ENCODE measurements around the gene SLC25A21. TPM values are rescaled to one million over a fixed set of nuclear protein-coding genes. Genes with fewer than 3 reads are reported as not detected.
"Not testable (repeated sequence)": the region's sequence is repeated elsewhere in the genome, so short reads cannot be mapped to it uniquely, and the experiment has no call there.

Gene SLC25A21
- total RNA-seq: not detected

DNA sequence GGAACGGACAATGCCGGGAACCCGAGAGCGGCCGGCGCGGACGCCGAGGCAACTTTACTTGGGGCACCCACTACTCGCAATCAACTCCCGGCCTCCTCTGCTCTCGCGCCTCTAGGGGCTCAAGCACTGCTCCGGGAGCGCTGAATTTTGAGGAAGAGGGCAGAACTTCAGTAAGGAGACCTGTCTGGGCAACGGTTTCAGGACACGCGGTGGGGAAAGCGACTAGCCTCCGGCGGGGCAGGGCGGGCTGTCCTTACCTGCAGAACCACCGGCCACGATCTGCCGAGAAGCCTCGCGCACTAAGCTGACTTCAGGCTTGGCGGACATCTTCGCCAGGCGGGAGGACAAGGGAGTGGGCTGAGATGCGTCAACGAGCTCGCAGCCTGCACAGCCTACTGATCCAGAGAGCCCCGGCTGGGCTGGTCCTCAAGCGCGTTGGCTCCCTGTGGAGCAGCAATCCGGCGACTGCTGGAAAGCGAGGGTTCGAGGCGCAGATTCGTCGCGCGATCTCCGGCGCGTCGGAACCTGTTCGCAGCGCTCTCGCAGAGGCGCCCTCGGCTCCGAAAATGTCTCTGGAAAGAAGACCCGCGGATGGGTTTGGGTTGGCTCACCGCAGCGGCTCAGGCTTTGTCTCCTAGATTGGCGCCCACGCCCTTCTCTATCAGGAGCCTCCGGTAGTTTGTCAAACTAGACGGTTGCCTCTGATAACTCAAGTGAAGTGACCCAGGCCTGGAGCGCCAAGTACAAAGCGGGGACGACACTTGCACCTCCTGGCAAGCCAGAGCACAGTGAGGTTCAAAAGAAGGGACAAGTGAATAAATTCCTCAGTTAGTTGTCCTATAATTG is at the start of gene SLC25A21:
TSS of gene SLC25A21 (minus strand) at position 583 of the 846 bp plus-strand sequence.
- H3K9me3 Mint-ChIP-seq: no peaks in the 10 kb centered on the region
- ATAC-seq (replicated peaks): no peak
- peaks cover 15% of the 10 kb centered on the region for H3K27me3 Mint-ChIP-seq
- no peak within 1 kb of the TSS for H3K27ac Mint-ChIP-seq
- no peaks in the 10 kb centered on the region for H3K4me1 Mint-ChIP-seq
- H3K36me3 Mint-ChIP-seq (ENCODE audit: low read depth): no peaks in the 10 kb centered on the region
- no peak within 1 kb of the TSS for H3K4me3 Mint-ChIP-seq

DNA sequence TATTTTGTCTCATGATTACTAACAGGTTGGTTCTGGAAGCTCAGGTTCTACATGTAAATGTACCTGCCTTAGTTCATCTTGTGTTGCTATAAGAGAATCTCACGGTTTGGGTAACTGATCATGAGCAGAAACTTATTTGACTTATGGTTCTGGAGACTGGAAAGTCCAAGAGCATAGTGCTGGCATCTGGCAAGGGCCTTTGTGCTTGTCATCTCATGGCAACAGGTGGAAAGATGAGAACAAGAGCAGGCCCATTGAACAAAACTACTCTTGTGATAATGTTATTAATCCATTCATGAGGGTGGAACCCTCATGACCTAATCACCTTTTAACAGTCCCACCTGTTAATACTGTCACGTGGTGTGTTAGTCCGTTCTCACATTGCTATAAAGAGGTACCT is 48.7 kb upstream of the SLC25A21 start:
- H3K4me3 Mint-ChIP-seq: no peak overlapping the region

DNA sequence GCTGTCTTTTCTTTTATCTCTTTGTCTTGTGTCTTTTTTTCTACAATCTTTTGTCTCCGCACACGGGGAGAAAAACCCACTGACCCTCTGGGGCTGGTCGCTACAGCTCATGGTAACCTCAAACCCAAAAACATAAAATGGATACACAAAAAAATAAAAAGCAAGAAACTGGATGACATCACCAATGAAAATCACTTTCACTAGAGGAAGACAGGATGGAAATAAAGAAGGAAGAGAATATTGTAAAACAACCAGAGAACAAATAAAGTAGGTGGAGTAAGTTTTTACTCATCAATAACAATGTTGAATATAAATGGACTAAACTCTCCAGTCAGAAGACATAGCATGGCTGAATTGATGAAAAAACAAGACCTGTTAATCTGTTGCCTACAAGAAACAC is 42.9 kb upstream of the SLC25A21 start:
- Mint-ChIP-seq H3K9me3 (peaks cover 7% of the 10 kb centered on the region), H3K4me3 (no peak overlapping the region), H3K27me3 (peaks cover 2% of the 10 kb centered on the region), H3K36me3 (ENCODE audit: low read depth) (no peaks in the 10 kb centered on the region), H3K27ac (no peak overlapping the region), H3K4me1 (no peaks in the 10 kb centered on the region)
- no peak for ATAC-seq (replicated peaks)

More for the DNA sequence above, 48.7 kb upstream of the SLC25A21 start:
- Mint-ChIP-seq H3K9me3 (peaks cover 6% of the 10 kb centered on the region), H3K27me3 (no peaks in the 10 kb centered on the region), H3K27ac (no peak overlapping the region), H3K4me1 (no peaks in the 10 kb centered on the region), H3K36me3 (ENCODE audit: low read depth) (no peaks in the 10 kb centered on the region)
- no peak for ATAC-seq (replicated peaks)

- Mint-ChIP-seq H3K4me3 (no peak overlapping the region), H3K27ac (no peak overlapping the region), H3K27me3 (peaks cover 7% of the 10 kb centered on the region), H3K4me1 (no peaks in the 10 kb centered on the region), H3K9me3 (peaks cover 9% of the 10 kb centered on the region), H3K36me3 (ENCODE audit: low read depth) (no peaks in the 10 kb centered on the region)
- no peak for ATAC-seq (replicated peaks)
Measured at GRCh38 chr14:37213016-37213415, 40.6 kb upstream of the SLC25A21 start.

DNA sequence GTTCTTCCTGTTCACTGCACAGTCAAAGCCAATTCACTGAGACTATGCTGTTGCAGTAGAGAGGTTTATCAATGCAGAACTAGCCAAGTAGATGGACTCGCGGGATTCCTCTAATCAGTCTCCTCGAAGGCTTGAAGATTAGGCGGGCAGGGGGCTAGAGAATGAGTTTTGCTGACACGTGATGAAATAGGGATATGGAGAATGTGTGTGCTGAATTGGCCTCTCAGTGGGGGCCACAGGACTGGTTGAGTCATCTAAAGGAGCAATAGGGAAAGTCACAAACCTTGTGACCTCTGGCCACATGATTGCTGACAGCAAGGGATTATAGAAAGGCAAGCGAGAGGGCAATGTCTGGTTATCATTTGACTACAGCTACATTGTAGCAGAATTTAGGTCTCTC is 38.0 kb upstream of the SLC25A21 start:
- no peaks in the 10 kb centered on the region for H3K36me3 Mint-ChIP-seq (ENCODE audit: low read depth)
- H3K9me3 Mint-ChIP-seq: peaks cover 9% of the 10 kb centered on the region
- H3K4me3 Mint-ChIP-seq: no peak overlapping the region
- ATAC-seq (replicated peaks): no peak
- H3K27ac Mint-ChIP-seq: no peak overlapping the region
- no peaks in the 10 kb centered on the region for H3K4me1 Mint-ChIP-seq
- peaks cover 7% of the 10 kb centered on the region for H3K27me3 Mint-ChIP-seq

- not testable (repeated sequence) for H3K4me1 Mint-ChIP-seq; H3K9me3 Mint-ChIP-seq; H3K36me3 Mint-ChIP-seq (ENCODE audit: low read depth); ATAC-seq (replicated peaks); H3K4me3 Mint-ChIP-seq; H3K27me3 Mint-ChIP-seq; H3K27ac Mint-ChIP-seq
Measured at GRCh38 chr14:37209617-37210016, 37.2 kb upstream of the SLC25A21 start.

DNA sequence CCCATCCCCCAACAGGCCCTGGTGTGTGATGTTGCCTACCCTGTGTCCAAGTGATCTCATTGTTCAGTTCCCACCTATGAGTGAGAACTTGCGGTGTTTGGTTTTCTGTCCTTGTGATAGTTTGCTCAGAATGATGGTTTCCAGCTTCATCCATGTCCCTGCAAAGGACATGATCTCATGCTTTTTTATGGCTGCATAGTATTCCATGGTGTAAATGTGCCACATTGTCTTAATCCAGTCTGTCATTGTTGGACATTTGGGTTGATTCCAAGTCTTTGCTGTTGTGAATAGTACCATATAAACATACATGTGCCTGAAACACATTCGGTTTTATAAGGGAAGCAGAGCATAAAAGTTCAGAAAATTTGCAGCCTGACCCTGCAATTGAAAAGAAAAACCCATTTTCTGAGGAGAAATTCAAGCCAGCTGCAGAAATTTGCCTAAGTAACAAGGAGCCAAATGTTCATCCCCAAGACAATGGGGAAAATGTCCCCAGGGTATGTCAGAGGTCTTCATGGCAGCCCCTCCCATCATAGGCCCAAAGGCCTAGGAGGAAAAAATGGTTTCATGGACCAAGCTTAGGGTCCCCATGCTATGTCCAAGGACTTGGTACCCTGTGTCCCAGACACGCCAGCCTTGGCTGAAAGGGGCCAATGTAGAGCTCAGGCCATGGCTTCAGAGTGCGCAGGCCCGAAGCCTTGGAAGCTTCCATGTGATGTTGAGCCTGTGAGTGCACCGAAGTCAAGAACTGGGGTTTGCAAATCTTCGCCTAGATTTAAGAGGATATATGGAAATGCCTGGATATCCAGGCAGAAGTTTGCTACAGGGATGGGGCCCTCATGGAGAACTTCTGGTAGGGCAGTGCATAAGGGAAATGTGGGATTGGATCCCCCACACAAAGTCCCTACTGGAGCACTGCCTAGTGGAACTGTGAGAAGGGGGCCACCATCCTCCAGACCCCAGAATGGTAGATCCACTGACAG is 33.5 kb upstream of the SLC25A21 start:
- not testable (repeated sequence) for H3K9me3 Mint-ChIP-seq; H3K4me1 Mint-ChIP-seq; H3K27me3 Mint-ChIP-seq; ATAC-seq (replicated peaks); H3K4me3 Mint-ChIP-seq; H3K27ac Mint-ChIP-seq; H3K36me3 Mint-ChIP-seq (ENCODE audit: low read depth)

GRCh38 chr14:37203423-37203822 is 31.0 kb upstream of the SLC25A21 start:
- no peaks in the 10 kb centered on the region for H3K4me1 Mint-ChIP-seq
- H3K4me3 Mint-ChIP-seq: no peak overlapping the region
- no peaks in the 10 kb centered on the region for H3K9me3 Mint-ChIP-seq
- peaks cover 1% of the 10 kb centered on the region for H3K27me3 Mint-ChIP-seq
- H3K36me3 Mint-ChIP-seq (ENCODE audit: low read depth): no peaks in the 10 kb centered on the region
- ATAC-seq (replicated peaks): no peak
- H3K27ac Mint-ChIP-seq: no peak overlapping the region

DNA sequence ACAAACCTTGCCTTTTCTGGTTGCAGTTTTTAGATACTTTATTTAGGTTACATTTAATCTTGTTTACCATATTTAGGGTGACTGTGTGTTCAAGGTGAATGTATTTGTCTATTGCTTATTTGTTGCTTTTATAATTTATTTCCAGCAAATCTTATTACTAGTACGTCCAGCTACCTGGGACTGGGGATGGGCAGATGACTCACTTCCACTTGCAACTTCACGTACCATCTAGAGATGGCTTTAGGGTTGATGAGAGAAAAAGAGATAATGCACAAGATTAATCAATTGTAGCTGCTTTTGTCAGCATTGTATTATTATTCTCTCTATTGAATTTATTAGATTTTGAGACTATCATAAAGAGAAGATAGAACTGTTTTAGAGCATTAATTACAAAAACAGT is 30.4 kb upstream of the SLC25A21 start:
- no peak for ATAC-seq (replicated peaks)
- no peaks in the 10 kb centered on the region for H3K9me3 Mint-ChIP-seq
- no peaks in the 10 kb centered on the region for H3K4me1 Mint-ChIP-seq
- no peaks in the 10 kb centered on the region for H3K36me3 Mint-ChIP-seq (ENCODE audit: low read depth)
- no peak overlapping the region for H3K27ac Mint-ChIP-seq
- H3K27me3 Mint-ChIP-seq: peaks cover 6% of the 10 kb centered on the region
- H3K4me3 Mint-ChIP-seq: no peak overlapping the region

DNA sequence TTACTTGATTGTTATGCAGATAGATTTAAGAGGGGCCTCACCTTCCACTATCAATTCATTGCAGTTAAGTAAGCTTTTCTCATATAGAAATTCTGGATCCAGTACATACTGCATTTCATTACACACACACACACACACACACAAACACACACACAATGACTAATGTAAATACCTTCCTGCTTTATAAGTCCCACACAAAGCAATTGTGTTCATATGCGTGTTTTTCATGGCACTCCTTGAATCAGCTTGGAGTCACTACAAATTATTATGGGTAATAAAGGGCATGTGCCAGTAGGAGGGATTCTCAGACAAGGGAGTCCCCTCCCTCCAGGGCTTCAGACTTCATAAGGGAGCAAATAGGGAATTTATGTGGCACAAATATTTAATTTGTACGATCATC is 29.9 kb upstream of the SLC25A21 start:
- no peak overlapping the region for H3K27ac Mint-ChIP-seq
- H3K27me3 Mint-ChIP-seq: peaks cover 9% of the 10 kb centered on the region
- no peak overlapping the region for H3K4me3 Mint-ChIP-seq
- no peaks in the 10 kb centered on the region for H3K36me3 Mint-ChIP-seq (ENCODE audit: low read depth)
- no peak for ATAC-seq (replicated peaks)
- no peaks in the 10 kb centered on the region for H3K9me3 Mint-ChIP-seq
- no peaks in the 10 kb centered on the region for H3K4me1 Mint-ChIP-seq

GRCh38 chr14:37201724-37202123 is 29.3 kb upstream of the SLC25A21 start:
- Mint-ChIP-seq H3K27ac (no peak overlapping the region), H3K4me3 (no peak overlapping the region), H3K36me3 (ENCODE audit: low read depth) (no peaks in the 10 kb centered on the region), H3K27me3 (peaks cover 10% of the 10 kb centered on the region), H3K9me3 (no peaks in the 10 kb centered on the region), H3K4me1 (no peaks in the 10 kb centered on the region)
- ATAC-seq (replicated peaks): no peak

GRCh38 chr14:37198907-37199306 is 26.5 kb upstream of the SLC25A21 start:
- H3K36me3 Mint-ChIP-seq (ENCODE audit: low read depth): no peaks in the 10 kb centered on the region
- H3K4me1 Mint-ChIP-seq: no peaks in the 10 kb centered on the region
- H3K9me3 Mint-ChIP-seq: no peaks in the 10 kb centered on the region
- peak overlapping the region; percentile 75 for H3K4me3 Mint-ChIP-seq
- H3K27ac Mint-ChIP-seq: no peak overlapping the region
- H3K27me3 Mint-ChIP-seq: peaks cover 17% of the 10 kb centered on the region
- ATAC-seq (replicated peaks): no peak

DNA sequence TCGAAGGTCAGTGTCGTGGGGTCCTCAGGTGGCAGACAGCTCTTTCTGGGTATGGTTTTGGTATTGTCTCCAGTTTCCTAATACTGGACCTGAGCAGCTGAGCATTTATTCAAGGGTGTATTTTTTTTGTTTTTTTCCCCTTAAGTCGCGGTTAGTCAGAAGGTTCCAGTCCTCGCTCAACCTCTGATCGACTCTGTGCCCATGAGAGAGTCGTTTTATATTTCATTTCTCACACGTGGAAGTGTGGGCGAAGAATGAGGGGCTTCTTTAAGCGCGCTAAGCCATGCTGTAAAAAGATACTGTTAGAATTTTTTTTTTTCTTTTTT is 25.8 kb upstream of the SLC25A21 start:
- Mint-ChIP-seq H3K4me3 (peak overlapping the region; percentile 75), H3K9me3 (no peaks in the 10 kb centered on the region), H3K27me3 (peaks cover 17% of the 10 kb centered on the region), H3K36me3 (ENCODE audit: low read depth) (no peaks in the 10 kb centered on the region), H3K27ac (no peak overlapping the region), H3K4me1 (no peaks in the 10 kb centered on the region)
- no peak for ATAC-seq (replicated peaks)

GRCh38 chr14:37197421-37198272 is 25.2 kb upstream of the SLC25A21 start, which contains the start of gene MIPOL1:
TSS of gene MIPOL1 (plus strand) at chr14:37197937. CDS start at chr14:37247889, 49,952 bp downstream.
- H3K4me1 Mint-ChIP-seq: no peaks in the 10 kb centered on the region
- no peak within 1 kb of the TSS for H3K27ac Mint-ChIP-seq
- H3K27me3 Mint-ChIP-seq: peaks cover 17% of the 10 kb centered on the region
- H3K9me3 Mint-ChIP-seq: no peaks in the 10 kb centered on the region
- peak; percentile 86 for ATAC-seq (replicated peaks)
- peak within 1 kb of the TSS; percentile 75 for H3K4me3 Mint-ChIP-seq
- H3K36me3 Mint-ChIP-seq (ENCODE audit: low read depth): no peaks in the 10 kb centered on the region

All from activated T-helper 17 cell treated with anti-CD3 and anti-CD28 coated beads, Interleukin-2, amount 50 U/mL, for 72 hours (primary cell).